WTC11 (cell line): ENCODE results near the gene ADCYAP1. TPM values are rescaled to one million over a fixed set of nuclear protein-coding genes. Genes with fewer than 3 reads are reported as not detected.

ENCODE experiments used
- ATAC-seq: fragments of 200-7000 bp; cut with Tn5 transposase; 2 replicates; pipeline ENCODE4 v1.10.0; 2021; ENCODE audit warnings: mild to moderate bottlenecking, moderate library complexity
- CTCF ChIA-PET: fragments of 300-600 bp; sonication (Branson Sonifier 250); formaldehyde crosslinking; loops from one replicate; lab custom pipeline; 2021; ENCODE audit warnings: antibody characterized with exemption; lab: Charles Lee
- POLR2A ChIA-PET: fragments of 350-600 bp; sonication (Branson Sonifier 250); formaldehyde crosslinking; loops from one replicate; lab custom pipeline; 2021; ENCODE audit warnings: antibody characterized with exemption; lab: Charles Lee
- DNase-seq: peaks from one replicate; pipeline ENCODE4 v3.0.0; 2021; ENCODE audit warnings: low spot score
- H3K27ac Mint-ChIP-seq: 2 replicates; pipeline ENCODE4 v1.8.0; 2021; ENCODE audit warnings: mixed read lengths
- H3K27me3 Mint-ChIP-seq: 2 replicates; pipeline ENCODE4 v1.8.0; 2021; ENCODE audit warnings: low read depth, mild to moderate bottlenecking, moderate library complexity, mixed read lengths
- H3K36me3 Mint-ChIP-seq: 2 replicates; pipeline ENCODE4 v1.8.0; 2021; ENCODE audit warnings: mixed read lengths
- H3K4me1 Mint-ChIP-seq: 2 replicates; pipeline ENCODE4 v1.8.0; 2022; ENCODE audit warnings: mixed read lengths
- H3K4me3 Mint-ChIP-seq: 2 replicates; pipeline ENCODE4 v1.8.0; 2021; ENCODE audit warnings: mild to moderate bottlenecking, moderate library complexity, mixed read lengths
- H3K9me3 Mint-ChIP-seq: 2 replicates; pipeline ENCODE4 v1.8.0; 2021; ENCODE audit warnings: mixed read lengths
- AR ChIP-seq: fragments of 250-450 bp; sonication (Bioruptor Pico); IDR thresholded peaks from 2 replicates; pipeline ENCODE4 v1.9.0; 2021; ENCODE audit warnings: mild to moderate bottlenecking
- CREM ChIP-seq: sonication (generic); formaldehyde crosslinking; IDR thresholded peaks from 2 replicates; pipeline ENCODE4 v1.8.1; 2022; ENCODE audit warnings: mild to moderate bottlenecking, missing genetic modification reagents, moderate library complexity
- FOXJ3 ChIP-seq: sonication (generic); formaldehyde crosslinking; IDR thresholded peaks from 2 replicates; pipeline ENCODE4 v1.9.0; 2021; ENCODE audit warnings: missing genetic modification reagents, mild to moderate bottlenecking, borderline replicate concordance
- FOXK1 ChIP-seq: sonication (generic); formaldehyde crosslinking; IDR thresholded peaks from 2 replicates; pipeline ENCODE4 v1.8.0; 2022; ENCODE audit warnings: mild to moderate bottlenecking, moderate library complexity, missing genetic modification reagents
- HMGA2 ChIP-seq: fragments of 250-450 bp; sonication (Bioruptor Pico); IDR thresholded peaks from 2 replicates; pipeline ENCODE4 v1.4.0; 2021; ENCODE audit warnings: mild to moderate bottlenecking, moderate library complexity
- NFATC4 ChIP-seq: fragments of 250-450 bp; sonication (Bioruptor Pico); IDR thresholded peaks from 2 replicates; pipeline ENCODE4 v1.9.0; 2021; ENCODE audit warnings: mild to moderate bottlenecking
- RELA ChIP-seq: sonication (generic); formaldehyde crosslinking; IDR thresholded peaks from 2 replicates; pipeline ENCODE4 v1.8.1; 2022; ENCODE audit warnings: missing genetic modification reagents, mild to moderate bottlenecking, borderline replicate concordance
- SOX15 ChIP-seq: fragments of 250-450 bp; sonication (Bioruptor Pico); IDR thresholded peaks from 2 replicates; pipeline ENCODE4 v1.9.0; 2021; ENCODE audit warnings: mild to moderate bottlenecking
- USF1 ChIP-seq: sonication (generic); formaldehyde crosslinking; IDR thresholded peaks from 2 replicates; pipeline ENCODE4 v1.8.0; 2022; ENCODE audit warnings: mild to moderate bottlenecking, missing genetic modification reagents
- ZBTB43 ChIP-seq: sonication (generic); formaldehyde crosslinking; IDR thresholded peaks from 2 replicates; pipeline ENCODE4 v1.8.1; 2023; ENCODE audit warnings: mild to moderate bottlenecking, missing genetic modification reagents
- ZNF138 ChIP-seq: sonication (generic); formaldehyde crosslinking; conservative IDR thresholded peaks from 2 replicates; pipeline ENCODE4 v1.8.1; 2022; ENCODE audit warnings: mild to moderate bottlenecking, moderate library complexity, missing genetic modification reagents
- ZNF281 ChIP-seq: sonication (generic); formaldehyde crosslinking; IDR thresholded peaks from 2 replicates; pipeline ENCODE4 v1.8.0; 2023; ENCODE audit warnings: mild to moderate bottlenecking, missing genetic modification reagents
- total RNA-seq: library from RNA; stranded (reverse); gene quantifications from 3 replicates; pipeline ENCODE4 v1.2.3, GENCODE V29; 2021
- TF ChIP-seq, protein P1 (sequence below): fragments of 250-450 bp; sonication (Bioruptor Pico); IDR thresholded peaks from 2 replicates; pipeline ENCODE4 v1.8.0; 2021; ENCODE audit warnings: mild to moderate bottlenecking
- TF ChIP-seq, protein P2 (sequence below): fragments of 250-450 bp; sonication (Bioruptor Pico); IDR thresholded peaks from 2 replicates; pipeline ENCODE4 v1.9.0; 2021; ENCODE audit warnings: mild to moderate bottlenecking
- TF ChIP-seq, protein P3 (sequence below): sonication (generic); formaldehyde crosslinking; IDR thresholded peaks from 2 replicates; pipeline ENCODE4 v1.8.0; 2023; ENCODE audit warnings: missing genetic modification reagents

The ADCYAP1 gene
- total RNA-seq, 1 experiment from 2014 or later, result not detected

DNA sequence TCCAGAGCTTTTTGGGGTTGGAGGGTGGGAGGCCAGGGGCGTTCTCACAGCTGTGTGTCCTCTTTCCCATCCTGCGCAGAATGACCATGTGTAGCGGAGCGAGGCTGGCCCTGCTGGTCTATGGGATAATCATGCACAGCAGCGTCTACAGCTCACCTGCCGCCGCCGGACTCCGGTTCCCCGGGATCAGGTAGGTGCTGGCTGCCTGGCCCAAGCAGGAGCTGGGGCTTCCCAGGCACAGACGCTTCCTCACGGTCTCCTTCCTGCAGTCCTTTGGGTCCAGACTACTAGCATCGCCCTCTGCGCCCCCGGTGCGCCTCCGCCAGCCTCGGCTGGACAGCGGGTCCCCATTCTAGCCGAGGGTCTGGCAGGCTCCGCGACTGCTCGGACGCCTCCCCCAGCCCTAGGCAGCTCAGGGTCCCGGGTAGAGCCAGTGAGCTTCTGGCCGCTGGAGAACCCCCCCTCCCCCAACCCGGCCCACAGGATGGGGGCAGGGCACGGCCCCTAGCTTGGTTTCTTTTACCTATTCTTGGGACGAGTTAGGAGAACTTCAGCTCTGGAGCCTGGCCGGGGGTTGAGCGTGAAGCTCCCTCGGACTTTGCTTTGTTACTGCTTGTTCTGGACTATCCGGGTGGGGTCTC lies 756 bp downstream of the ADCYAP1 start (continued):
- no peak for TF ChIP-seq ZNF281 (CRISPR knock-in tag)
- TF ChIP-seq, protein P1, sequence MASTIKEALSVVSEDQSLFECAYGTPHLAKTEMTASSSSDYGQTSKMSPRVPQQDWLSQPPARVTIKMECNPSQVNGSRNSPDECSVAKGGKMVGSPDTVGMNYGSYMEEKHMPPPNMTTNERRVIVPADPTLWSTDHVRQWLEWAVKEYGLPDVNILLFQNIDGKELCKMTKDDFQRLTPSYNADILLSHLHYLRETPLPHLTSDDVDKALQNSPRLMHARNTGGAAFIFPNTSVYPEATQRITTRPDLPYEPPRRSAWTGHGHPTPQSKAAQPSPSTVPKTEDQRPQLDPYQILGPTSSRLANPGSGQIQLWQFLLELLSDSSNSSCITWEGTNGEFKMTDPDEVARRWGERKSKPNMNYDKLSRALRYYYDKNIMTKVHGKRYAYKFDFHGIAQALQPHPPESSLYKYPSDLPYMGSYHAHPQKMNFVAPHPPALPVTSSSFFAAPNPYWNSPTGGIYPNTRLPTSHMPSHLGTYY (CRISPR knock-in tag), result no peak
- TF ChIP-seq, protein P2, sequence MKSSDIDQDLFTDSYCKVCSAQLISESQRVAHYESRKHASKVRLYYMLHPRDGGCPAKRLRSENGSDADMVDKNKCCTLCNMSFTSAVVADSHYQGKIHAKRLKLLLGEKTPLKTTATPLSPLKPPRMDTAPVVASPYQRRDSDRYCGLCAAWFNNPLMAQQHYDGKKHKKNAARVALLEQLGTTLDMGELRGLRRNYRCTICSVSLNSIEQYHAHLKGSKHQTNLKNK, result no peak
- TF ChIP-seq, protein P3, sequence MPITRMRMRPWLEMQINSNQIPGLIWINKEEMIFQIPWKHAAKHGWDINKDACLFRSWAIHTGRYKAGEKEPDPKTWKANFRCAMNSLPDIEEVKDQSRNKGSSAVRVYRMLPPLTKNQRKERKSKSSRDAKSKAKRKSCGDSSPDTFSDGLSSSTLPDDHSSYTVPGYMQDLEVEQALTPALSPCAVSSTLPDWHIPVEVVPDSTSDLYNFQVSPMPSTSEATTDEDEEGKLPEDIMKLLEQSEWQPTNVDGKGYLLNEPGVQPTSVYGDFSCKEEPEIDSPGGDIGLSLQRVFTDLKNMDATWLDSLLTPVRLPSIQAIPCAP (CRISPR knock-in tag), result no peak

GRCh38 chr18:905948-906415 lies 1.3 kb downstream of the ADCYAP1 start:
- CTCF ChIA-PET, result interaction anchor here (0.8 to 1.7 kb wide), 4 partner anchors 56 to 193 kb away, joined by 3 to 8 read pairs (median 3); no protein-coding TSS in a partner anchor
- H3K27me3 Mint-ChIP-seq, result peaks cover 100% of the 10 kb centered on the region
- POLR2A ChIA-PET, result interaction anchor here (1.4 kb wide), 1 partner anchor 157 kb away, joined by 3 read pairs; no protein-coding TSS in a partner anchor
- H3K27ac Mint-ChIP-seq, result no peak overlapping the region
- H3K4me1 Mint-ChIP-seq, result peaks cover 48% of the 10 kb centered on the region
- no peak for TF ChIP-seq FOXJ3 (CRISPR knock-in tag)
- no peak for TF ChIP-seq RELA (CRISPR knock-in tag)
- no peak for TF ChIP-seq ZNF138
- no peak for TF ChIP-seq ZBTB43 (CRISPR knock-in tag)
- TF ChIP-seq AR (CRISPR knock-in tag), result no peak
- no peak for TF ChIP-seq SOX15 (CRISPR knock-in tag)
- TF ChIP-seq USF1, result no peak
- no peak for TF ChIP-seq HMGA2 (CRISPR knock-in tag)
- no peak for TF ChIP-seq CREM (CRISPR knock-in tag)
- no peak for TF ChIP-seq NFATC4
- TF ChIP-seq FOXK1 (CRISPR knock-in tag), result no peak
- ATAC-seq (peak; percentile 4), DNase-seq (peak; percentile 39)
- H3K9me3 Mint-ChIP-seq, result no peaks in the 10 kb centered on the region
- no peaks in the 10 kb centered on the region; the same call in 1 of the 2 replicates for H3K36me3 Mint-ChIP-seq
- H3K4me3 Mint-ChIP-seq, result peak overlapping the region; percentile 76
